Activated CD8-positive, alpha-beta memory T cell treated with anti-CD3 and anti-CD28 coated beads, Interleukin-2, amount 10 ng/mL, durations not matched to agents 7 days and 5 days (primary cell): ENCODE results near the gene CACNA1C. TPM values are rescaled to one million over a fixed set of nuclear protein-coding genes. Genes with fewer than 3 reads are reported as not detected.
A peak's percentile ranks its signal among the peaks of the same experiment; 100 is the strongest.

Experiments
- ATAC-seq: fragments of 150-1000 bp; cut with Tn5 transposase; one replicate; pipeline ENCODE4 v1.10.0; 2021; ENCODE audit warnings: moderate library complexity
- CTCF ChIA-PET: fragments of 350-600 bp; sonication (Branson Sonifier 250); formaldehyde crosslinking; loops from one replicate; lab custom pipeline; 2021; ENCODE audit warnings: antibody characterized with exemption; lab: Charles Lee
- DNase-seq: peaks from one replicate; pipeline ENCODE4 v3.0.0-alpha.2; 2020
- H3K27ac Mint-ChIP-seq: one replicate; pipeline ENCODE4 v1.8.0; 2021; ENCODE audit warnings: mild to moderate bottlenecking, mixed read lengths
- H3K27me3 Mint-ChIP-seq: one replicate; pipeline ENCODE4 v1.8.0; 2021; ENCODE audit warnings: mixed read lengths
- H3K36me3 Mint-ChIP-seq: one replicate; pipeline ENCODE4 v1.8.0; 2021; ENCODE audit warnings: mild to moderate bottlenecking, mixed read lengths
- H3K4me1 Mint-ChIP-seq: one replicate; pipeline ENCODE4 v1.8.0; 2021; ENCODE audit warnings: mixed read lengths
- H3K4me3 Mint-ChIP-seq: one replicate; pipeline ENCODE4 v1.8.0; 2021; ENCODE audit warnings: mild to moderate bottlenecking, moderate library complexity, mixed read lengths
- H3K9me3 Mint-ChIP-seq: one replicate; pipeline ENCODE4 v1.8.0; 2022; ENCODE audit warnings: low read depth, mixed read lengths
- total RNA-seq, 2 experiments: library from RNA; stranded (reverse); gene quantifications; one replicate each; pipeline ENCODE4 v1.2.3, GENCODE V29; 2021

CACNA1C gene
- total RNA-seq, 2 experiments from 2014 or later = 0.14 to 0.26 TPM

DNA sequence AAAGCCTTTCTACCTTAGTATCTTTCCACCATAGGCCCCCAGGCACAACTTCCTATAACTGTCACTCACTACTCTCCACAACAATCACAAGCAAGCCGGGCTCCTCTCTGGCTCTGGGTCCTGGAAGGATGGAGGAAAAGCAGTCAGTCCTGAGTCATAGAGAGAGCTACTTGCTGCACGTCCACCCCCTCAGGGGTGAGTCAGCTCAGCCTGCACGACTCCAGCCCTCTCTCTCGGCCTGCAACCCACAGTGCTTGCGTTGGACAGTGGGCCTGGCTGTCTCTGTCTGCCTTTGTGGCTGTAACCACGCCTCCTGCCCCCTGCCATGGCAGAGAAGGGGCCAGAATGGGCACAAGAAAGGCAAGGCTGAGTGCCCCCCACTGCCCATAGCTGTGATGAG, 587.9 kb downstream of the CACNA1C start:
- Mint-ChIP-seq H3K27ac (peak overlapping the region; percentile 4), H3K27me3 (peaks cover 39% of the 10 kb centered on the region), H3K4me3 (no peak overlapping the region), H3K4me1 (peaks cover 16% of the 10 kb centered on the region), H3K9me3 (no peaks in the 10 kb centered on the region), H3K36me3 (no peaks in the 10 kb centered on the region)
- ATAC-seq (peak; percentile 39), DNase-seq (no peak)
- CTCF ChIA-PET = no interaction called here

DNA sequence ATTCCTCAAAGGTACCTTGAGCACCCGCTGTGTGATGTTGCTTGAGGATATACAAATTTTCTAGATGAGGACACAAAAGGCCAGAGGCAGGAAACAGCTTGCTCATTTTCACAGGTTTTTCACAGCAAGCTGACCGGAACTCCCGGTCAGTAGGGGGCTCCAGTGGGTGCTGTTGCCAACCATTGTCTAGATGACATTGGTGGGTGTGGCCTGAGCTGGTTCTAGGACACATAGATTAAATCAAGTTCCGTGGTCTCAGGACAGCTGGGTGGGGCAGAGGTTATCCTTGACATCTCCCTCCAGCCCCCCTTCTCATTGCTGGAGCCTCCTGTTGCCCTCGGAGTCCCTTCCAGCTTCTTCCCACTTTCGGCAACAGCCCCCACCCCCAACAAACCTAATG, 588.4 kb downstream of the CACNA1C start:
- CTCF ChIA-PET = no interaction called here
- Mint-ChIP-seq H3K4me1 (peaks cover 16% of the 10 kb centered on the region), H3K9me3 (no peaks in the 10 kb centered on the region), H3K36me3 (no peaks in the 10 kb centered on the region), H3K27me3 (peaks cover 41% of the 10 kb centered on the region), H3K4me3 (no peak overlapping the region), H3K27ac (no peak overlapping the region)
- DNase-seq (no peak), ATAC-seq (no peak)

DNA sequence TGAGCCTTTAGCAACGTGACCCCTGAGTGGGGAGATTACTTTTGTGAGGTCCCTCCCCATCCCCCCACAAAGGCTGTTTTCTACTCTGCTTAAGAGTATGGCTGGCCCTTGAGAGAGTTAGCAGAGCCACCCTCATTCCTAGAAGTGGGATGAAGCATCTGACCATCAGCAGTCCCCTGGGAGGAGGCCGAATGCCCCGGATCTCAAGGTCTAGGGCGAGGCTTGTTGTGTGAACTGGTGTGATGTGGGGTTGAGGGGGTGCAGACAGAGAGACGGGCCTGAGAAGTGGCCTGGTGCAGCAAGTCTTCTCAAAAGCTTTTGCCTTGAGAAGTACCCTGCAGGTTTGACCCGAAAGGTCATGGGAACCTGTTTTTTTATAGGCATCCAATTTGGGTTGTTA, 589.0 kb downstream of the CACNA1C start:
- no peak overlapping the region for H3K4me3 Mint-ChIP-seq
- CTCF ChIA-PET = no interaction called here
- peaks cover 16% of the 10 kb centered on the region for H3K4me1 Mint-ChIP-seq
- ATAC-seq = no peak
- DNase-seq = no peak
- H3K27me3 Mint-ChIP-seq = peaks cover 44% of the 10 kb centered on the region
- no peaks in the 10 kb centered on the region for H3K9me3 Mint-ChIP-seq
- no peak overlapping the region for H3K27ac Mint-ChIP-seq
- no peaks in the 10 kb centered on the region for H3K36me3 Mint-ChIP-seq

DNA sequence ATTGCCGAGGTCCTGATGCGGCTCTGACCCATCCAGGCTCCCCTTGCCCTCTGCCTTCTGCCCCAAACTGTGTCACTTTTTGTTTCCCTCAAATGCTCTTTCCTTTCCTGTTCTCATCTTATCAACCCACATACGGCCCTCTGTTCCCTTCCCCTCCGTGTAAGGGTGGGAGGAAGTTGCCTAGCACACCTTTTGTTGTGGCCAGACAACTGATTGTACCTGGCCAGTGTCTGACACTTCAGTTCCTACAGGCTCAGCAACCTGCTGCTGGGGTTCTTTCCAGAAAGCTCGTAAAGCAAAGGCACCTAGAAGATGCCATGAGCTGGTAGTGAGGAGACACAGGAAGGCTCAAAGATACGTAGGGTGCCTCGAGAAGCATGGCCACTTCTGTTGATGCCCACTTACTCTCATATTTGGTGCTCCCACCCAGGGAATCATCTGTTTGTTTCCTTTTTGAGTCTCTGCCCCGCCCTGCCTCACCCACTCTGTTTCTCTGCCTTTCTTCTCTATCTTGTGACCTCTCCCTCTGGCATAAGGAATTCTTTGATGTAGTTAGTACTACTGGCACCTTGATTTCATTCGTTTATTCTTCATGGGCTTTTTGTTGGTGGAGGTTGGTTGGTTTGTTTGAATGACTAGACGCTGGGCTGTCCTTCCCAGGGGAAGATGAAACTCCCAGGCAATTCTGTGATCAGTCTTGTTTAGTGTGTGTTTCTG, 589.5 kb downstream of the CACNA1C start:
- Mint-ChIP-seq H3K4me1 (peaks cover 16% of the 10 kb centered on the region), H3K27ac (no peak overlapping the region), H3K36me3 (no peaks in the 10 kb centered on the region), H3K9me3 (no peaks in the 10 kb centered on the region), H3K27me3 (peaks cover 49% of the 10 kb centered on the region), H3K4me3 (no peak overlapping the region)
- CTCF ChIA-PET = no interaction called here
- peak; percentile 30 for ATAC-seq
- no peak for DNase-seq

DNA sequence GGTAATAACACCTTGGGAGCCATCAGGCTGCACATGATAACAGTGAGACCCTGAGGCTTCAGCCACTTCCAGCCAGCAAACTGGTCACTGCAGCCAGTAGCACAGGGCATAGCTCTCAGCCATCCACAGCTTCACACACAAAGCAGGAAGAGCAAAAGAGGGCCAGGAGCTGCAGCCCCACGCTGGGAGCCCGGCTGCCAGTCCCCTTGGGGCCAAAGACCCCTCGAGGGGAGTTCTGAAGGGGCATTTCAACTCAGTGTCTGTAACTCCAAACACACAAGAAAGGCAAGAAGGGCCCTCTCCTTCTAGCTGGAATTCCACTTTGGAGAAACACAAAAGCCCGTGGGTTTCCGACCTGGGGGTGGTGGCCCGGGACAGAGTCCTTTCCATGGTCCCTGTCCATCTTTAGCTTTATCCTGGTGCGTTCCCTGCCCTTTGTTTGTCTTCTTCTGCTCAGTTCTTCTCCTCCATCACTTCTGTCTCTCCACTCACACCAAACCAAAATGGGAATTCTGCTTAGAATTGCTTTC, 590.2 kb downstream of the CACNA1C start:
- ATAC-seq (no peak), DNase-seq (no peak)
- Mint-ChIP-seq H3K9me3 (no peaks in the 10 kb centered on the region), H3K4me1 (peaks cover 16% of the 10 kb centered on the region), H3K4me3 (no peak overlapping the region), H3K27ac (no peak overlapping the region), H3K36me3 (no peaks in the 10 kb centered on the region), H3K27me3 (peaks cover 47% of the 10 kb centered on the region)
- CTCF ChIA-PET = no interaction called here

DNA sequence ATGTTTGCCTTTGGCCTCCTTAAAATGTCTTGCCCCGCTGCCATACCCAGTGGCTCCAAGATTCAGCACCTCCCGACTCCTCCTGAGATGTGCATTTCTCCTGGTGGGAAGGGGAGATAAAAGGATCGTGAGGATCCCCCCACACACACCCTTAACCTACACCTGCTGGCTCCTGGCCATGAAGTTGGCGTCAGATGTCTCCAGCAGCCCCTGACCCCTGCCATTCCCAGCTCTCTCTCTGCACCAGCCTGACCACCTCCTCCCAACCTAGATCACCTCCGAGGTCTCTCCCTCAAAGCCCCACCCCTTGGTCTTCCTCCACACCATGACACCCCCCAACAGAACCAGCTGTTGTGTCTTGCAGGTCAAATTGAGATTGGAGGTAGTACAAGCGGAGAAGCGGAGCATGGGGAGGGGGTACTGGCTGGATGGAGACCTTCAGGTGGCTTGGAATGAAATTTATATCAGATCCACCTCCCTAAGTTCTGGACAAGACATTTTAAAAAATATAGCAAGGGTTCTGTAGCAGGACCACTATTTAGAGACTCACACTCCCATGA, 590.9 kb downstream of the CACNA1C start:
- H3K27me3 Mint-ChIP-seq = peaks cover 46% of the 10 kb centered on the region
- H3K36me3 Mint-ChIP-seq = no peaks in the 10 kb centered on the region
- H3K27ac Mint-ChIP-seq = no peak overlapping the region
- no peak for ATAC-seq
- H3K4me3 Mint-ChIP-seq = no peak overlapping the region
- peaks cover 16% of the 10 kb centered on the region for H3K4me1 Mint-ChIP-seq
- H3K9me3 Mint-ChIP-seq = no peaks in the 10 kb centered on the region
- DNase-seq = no peak
- CTCF ChIA-PET = no interaction called here

DNA sequence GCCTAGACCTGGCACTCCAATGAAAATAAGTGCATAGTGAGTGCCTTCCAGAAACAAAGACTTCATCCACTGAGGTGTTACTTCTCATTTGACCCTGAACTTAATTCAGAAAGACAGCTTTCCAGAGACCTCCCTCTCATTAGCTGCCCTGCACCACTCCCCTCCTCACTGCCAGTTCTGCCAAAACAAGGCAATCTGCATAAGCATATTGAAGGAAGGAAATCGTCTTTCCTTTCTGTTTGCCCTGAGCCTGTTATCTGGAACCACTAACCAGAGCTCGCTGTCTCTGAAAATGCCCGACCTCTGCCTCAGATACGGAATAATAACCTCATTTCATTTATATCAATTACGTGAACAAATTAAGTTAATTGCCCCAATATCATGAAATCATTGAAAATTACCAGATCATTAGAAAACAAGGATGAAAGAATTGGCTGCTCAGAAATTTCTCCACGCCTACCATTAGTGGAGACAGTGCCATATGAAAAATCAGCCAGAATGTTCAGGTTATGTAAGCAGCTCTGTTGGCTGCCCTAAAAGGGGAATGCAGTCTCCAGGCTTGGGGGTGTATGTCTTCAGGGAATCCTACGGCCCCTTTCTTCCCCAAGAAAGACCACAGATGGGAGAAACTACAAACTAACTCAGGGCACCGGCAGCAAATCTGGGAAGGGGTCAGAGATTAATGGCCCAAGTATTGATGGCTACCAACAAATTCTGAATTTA, 592.1 kb downstream of the CACNA1C start:
- Mint-ChIP-seq H3K27ac (no peak overlapping the region), H3K4me3 (no peak overlapping the region), H3K4me1 (peaks cover 16% of the 10 kb centered on the region), H3K36me3 (no peaks in the 10 kb centered on the region), H3K9me3 (no peaks in the 10 kb centered on the region), H3K27me3 (peaks cover 50% of the 10 kb centered on the region)
- DNase-seq (no peak), ATAC-seq (no peak)
- CTCF ChIA-PET = no interaction called here

DNA sequence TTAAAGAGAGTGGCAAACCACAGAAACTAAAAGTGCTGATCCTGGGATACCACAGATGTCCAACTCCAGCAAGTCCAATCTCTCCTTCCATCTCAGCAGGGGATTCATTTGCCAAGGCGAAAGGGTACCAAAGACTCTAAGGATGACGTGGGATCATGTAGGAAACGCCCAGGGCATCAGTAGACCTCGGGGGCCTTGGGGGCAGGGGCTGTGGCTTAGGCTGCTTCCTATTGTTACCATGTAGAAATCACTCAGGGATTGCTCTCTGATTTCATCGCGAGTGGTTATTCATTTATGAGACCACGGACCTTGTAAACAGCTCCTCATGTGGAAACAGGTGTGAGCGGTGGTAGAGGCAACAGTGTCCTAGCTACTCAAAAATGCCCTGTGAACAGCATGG, 592.7 kb downstream of the CACNA1C start:
- ATAC-seq (no peak), DNase-seq (no peak)
- Mint-ChIP-seq H3K4me3 (no peak overlapping the region), H3K36me3 (no peaks in the 10 kb centered on the region), H3K27me3 (peaks cover 50% of the 10 kb centered on the region), H3K27ac (no peak overlapping the region), H3K9me3 (no peaks in the 10 kb centered on the region), H3K4me1 (peaks cover 16% of the 10 kb centered on the region)
- CTCF ChIA-PET = no interaction called here

DNA sequence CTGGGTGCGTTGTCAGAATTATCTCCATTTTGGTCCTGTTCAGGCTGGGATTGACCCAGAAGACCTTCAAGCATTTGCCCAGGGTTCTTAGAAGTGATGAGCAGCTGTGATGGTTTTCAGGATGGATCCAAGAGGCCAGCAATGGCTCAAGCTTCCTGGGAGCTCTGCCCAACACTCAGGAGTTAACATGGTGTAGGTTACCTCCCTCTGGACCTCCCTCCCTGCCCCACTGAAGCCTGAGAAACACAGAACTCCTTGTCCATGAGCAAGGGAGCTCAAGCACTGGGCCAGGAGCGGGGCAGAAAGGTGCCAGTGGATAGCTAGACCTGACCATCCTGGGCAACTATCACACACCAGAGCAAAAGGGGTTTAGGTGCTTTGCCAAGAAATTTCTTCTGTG, 593.6 kb downstream of the CACNA1C start:
- H3K36me3 Mint-ChIP-seq = no peaks in the 10 kb centered on the region
- H3K27me3 Mint-ChIP-seq = peaks cover 50% of the 10 kb centered on the region
- CTCF ChIA-PET = no interaction called here

DNA sequence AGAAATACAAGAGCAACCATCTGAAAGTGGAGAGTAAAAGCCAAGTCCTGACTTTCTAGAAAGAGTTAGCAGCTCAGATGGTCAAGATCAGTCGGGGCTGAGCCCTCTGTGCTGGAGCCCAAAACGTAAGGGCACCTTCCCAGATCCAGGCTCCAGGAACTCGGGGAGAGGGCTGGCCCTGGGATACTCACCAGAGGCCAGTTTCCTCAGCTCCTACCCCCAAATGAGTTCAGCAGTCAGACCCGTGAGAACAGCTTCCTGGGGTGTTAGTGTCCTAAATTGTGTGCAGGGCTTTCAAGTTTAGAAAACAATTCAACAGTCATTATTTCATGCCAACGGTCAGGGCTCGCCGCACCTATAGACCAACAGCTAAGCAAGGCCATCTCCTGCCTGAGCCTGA, 594.4 kb downstream of the CACNA1C start:
- CTCF ChIA-PET = interaction anchor here (0.7 to 1.3 kb wide), 3 partner anchors 19 to 146 kb away, joined by 3 read pairs; no protein-coding TSS in a partner anchor
- DNase-seq (no peak), ATAC-seq (no peak)
- Mint-ChIP-seq H3K4me3 (no peak overlapping the region), H3K27ac (no peak overlapping the region), H3K27me3 (peaks cover 50% of the 10 kb centered on the region), H3K9me3 (no peaks in the 10 kb centered on the region), H3K36me3 (no peaks in the 10 kb centered on the region), H3K4me1 (peaks cover 6% of the 10 kb centered on the region)

More for the DNA sequence above, 593.6 kb downstream of the CACNA1C start:
- ATAC-seq (no peak), DNase-seq (no peak)
- Mint-ChIP-seq H3K9me3 (no peaks in the 10 kb centered on the region), H3K27ac (no peak overlapping the region), H3K4me3 (no peak overlapping the region), H3K4me1 (peaks cover 11% of the 10 kb centered on the region)

DNA sequence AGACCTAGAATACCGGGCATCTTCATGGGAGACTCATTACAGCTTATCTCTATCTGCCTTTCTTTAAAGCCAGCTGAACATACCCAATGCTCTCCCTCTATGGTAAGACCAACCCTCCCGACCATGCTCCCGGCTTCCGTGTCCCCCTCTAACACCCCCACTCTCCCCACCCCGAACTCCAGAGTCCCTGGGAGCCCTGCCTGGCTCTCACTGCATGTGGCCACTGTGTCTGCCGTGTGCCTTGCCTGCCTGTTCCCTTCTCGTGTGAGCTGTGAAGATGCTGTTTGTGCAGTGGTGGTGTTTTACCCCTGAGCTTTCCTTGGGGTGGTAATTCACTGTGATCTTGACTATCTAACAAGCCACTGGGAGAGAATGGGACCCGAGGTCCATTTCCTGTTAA, 595.6 kb downstream of the CACNA1C start:
- H3K4me1 Mint-ChIP-seq = no peaks in the 10 kb centered on the region
- H3K27me3 Mint-ChIP-seq = peaks cover 44% of the 10 kb centered on the region
- H3K36me3 Mint-ChIP-seq = no peaks in the 10 kb centered on the region
- ATAC-seq (no peak), DNase-seq (no peak)
- H3K9me3 Mint-ChIP-seq = no peaks in the 10 kb centered on the region
- no peak overlapping the region for H3K27ac Mint-ChIP-seq
- no peak overlapping the region for H3K4me3 Mint-ChIP-seq
- CTCF ChIA-PET = no interaction called here

DNA sequence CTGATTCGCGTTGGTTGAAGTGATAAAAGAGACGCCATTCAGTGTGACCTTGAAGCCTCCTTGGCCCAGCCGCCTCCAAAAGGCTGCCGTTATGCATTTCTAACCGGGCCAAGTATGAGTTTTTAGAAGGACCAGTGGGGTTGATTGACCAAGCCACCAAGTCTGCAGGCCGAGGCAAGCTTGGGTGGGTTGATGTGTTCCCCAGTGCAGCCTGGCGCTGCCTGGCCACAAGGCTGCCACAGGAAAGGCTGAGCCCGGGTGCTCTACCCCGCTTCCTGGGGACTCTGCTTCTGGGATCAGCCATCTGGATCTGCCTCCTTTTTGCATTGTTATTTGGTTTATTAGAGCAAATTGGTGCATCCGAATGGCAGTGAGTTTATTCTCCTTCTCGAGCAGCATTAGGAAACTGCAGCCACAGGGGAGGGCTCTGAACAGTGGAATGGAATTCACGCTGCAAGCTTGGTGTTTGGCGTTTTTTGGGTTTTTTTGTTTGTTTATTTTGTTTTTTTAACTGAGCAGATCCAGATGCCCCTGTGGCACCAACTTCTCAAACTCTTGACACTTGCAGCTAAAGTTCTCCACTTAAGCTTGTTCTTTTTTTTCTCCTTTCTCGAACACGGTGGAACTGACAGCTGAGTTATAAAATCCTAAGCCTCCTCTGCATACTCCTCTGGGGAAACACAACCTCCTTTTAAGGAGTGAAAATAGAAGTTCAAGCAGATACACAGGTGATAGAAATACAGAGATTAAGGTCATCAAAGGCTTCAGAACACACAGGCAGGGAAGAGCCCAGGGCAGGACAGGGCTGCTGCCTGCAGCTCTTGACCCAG, 596.6 kb downstream of the CACNA1C start:
- CTCF ChIA-PET = no interaction called here
- Mint-ChIP-seq H3K27me3 (peaks cover 36% of the 10 kb centered on the region), H3K4me1 (no peaks in the 10 kb centered on the region), H3K27ac (no peak overlapping the region), H3K4me3 (no peak overlapping the region), H3K9me3 (no peaks in the 10 kb centered on the region), H3K36me3 (no peaks in the 10 kb centered on the region)
- ATAC-seq (no peak), DNase-seq (no peak)
